ENCODE measurements around the gene SGK1.
A peak's percentile ranks its signal among the peaks of the same experiment; 100 is the strongest.

SGK1 gene

DNA sequence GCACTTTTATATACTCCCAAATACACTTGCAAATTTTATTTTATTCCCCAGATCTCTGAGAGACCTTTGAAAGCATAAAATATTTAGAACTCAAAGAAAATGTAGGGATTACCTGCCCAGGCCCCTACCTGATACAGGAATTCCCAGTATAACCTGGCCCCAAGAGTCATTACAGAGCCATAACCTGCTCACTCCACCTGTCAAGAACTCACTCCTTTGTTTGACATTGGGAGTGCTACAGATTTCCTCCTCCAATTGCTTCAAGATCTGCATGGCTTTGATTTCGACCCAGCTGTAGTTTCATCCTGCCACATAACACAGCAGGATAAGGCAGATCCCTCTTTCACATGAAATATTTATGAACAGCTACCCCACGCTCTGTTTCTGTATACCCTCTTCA is 169.3 kb downstream of the SGK1 start:
- TF ChIP-seq MYC (IDR thresholded peaks at IDR 0.05; ENCODE audit: low read depth, low read length): no peak
- no peak for TF ChIP-seq CTCF (IDR thresholded peaks at IDR 0.05; ENCODE audit: low read depth, low read length)
- no peak for TF ChIP-seq POLR2A (IDR thresholded peaks at IDR 0.05; ENCODE audit: extremely low read depth, insufficient read length)
- TF ChIP-seq, protein P1, sequence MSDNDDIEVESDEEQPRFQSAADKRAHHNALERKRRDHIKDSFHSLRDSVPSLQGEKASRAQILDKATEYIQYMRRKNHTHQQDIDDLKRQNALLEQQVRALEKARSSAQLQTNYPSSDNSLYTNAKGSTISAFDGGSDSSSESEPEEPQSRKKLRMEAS (IDR thresholded peaks at IDR 0.05; ENCODE audit: low read depth, low read length): no peak
- no peak for DNase-seq (ENCODE audit: low read depth)

GRCh38 chr6:134147034-134147533 is 170.8 kb downstream of the SGK1 start:
- DNase-seq (ENCODE audit: low read depth): no peak
- TF ChIP-seq, protein P1 (IDR thresholded peaks at IDR 0.05; ENCODE audit: low read depth, low read length): no peak

More for the DNA sequence above, 169.3 kb downstream of the SGK1 start:
- H3K4me3 ChIP-seq (ENCODE audit: low read depth, low read length): no peak overlapping the region

DNA sequence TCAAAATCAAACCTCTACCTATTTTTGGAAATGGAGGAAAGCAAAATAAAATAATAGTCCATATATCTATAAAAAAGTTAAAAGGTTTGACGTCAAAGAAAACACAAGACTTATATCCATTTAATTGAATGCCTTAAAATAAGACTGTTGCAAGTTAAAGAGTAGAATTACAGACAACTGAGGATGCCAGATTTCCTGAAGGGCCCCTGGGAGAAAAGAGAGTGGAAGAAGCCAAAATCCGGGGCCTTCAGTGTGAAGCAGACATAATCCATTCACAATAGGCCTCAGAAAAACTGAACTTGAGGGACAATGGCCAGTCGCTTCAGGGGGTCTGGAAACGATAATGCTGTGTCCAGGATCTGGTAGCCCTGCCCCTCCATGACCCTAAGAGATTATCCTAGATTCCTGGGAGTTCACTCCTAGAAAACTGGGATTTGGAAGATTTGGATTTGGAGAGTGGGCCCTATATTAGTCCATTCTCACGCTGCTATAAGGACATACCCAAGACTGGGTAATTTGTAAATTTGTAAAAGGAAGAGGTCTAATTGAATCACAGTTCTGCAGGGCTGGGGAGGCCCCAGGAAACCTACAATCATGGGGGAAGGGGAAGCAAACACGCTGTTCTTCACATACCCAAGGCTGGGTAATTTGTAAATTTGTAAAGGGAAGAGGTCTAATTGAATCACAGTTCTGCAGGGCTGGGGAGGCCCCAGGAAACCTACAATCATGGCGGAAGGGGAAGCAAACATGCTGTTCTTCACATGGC is 171.5 kb downstream of the SGK1 start:
- no peak for DNase-seq (ENCODE audit: low read depth)
- TF ChIP-seq CTCF (IDR thresholded peaks at IDR 0.05; ENCODE audit: low read depth, low read length) (no peak), MYC (IDR thresholded peaks at IDR 0.05; ENCODE audit: low read depth, low read length) (no peak), POLR2A (IDR thresholded peaks at IDR 0.05; ENCODE audit: extremely low read depth, insufficient read length) (no peak)
- TF ChIP-seq, protein P1 (IDR thresholded peaks at IDR 0.05; ENCODE audit: low read depth, low read length): no peak
- no peak overlapping the region for H3K4me3 ChIP-seq (ENCODE audit: low read depth, low read length)

More at GRCh38 chr6:134147034-134147533, 170.8 kb downstream of the SGK1 start:
- H3K4me3 ChIP-seq (ENCODE audit: low read depth, low read length): no peak overlapping the region

DNA sequence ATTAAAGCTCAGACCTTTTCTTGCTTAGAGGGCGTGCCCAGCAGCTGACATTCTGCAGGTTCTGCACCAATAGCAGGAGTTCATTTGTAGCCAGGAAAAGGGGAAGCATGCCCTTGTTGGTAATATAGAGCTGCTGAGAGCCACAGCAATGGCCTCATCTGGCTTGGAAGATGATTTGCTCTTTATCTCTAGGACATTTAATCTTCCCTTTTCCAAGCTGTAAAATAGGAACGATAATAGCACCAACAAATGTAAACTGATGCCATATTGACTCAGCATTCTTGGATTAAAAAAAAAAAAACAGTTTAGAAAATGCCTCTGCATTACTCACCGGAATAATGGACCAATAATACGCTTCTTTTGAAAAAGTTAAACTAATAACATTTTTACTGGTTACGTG is 172.1 kb downstream of the SGK1 start:
- H3K4me3 ChIP-seq (ENCODE audit: low read depth, low read length): no peak overlapping the region
- DNase-seq (ENCODE audit: low read depth): peak; percentile 56
- TF ChIP-seq, protein P1 (IDR thresholded peaks at IDR 0.05; ENCODE audit: low read depth, low read length): peak; percentile 33; the same call in 1 of the 2 replicates
- no peak for TF ChIP-seq CTCF (IDR thresholded peaks at IDR 0.05; ENCODE audit: low read depth, low read length)

- H3K4me3 ChIP-seq (ENCODE audit: low read depth, low read length): no peak overlapping the region
- DNase-seq (ENCODE audit: low read depth): no peak
- TF ChIP-seq CTCF (IDR thresholded peaks at IDR 0.05; ENCODE audit: low read depth, low read length) (no peak), MYC (IDR thresholded peaks at IDR 0.05; ENCODE audit: low read depth, low read length) (no peak), POLR2A (IDR thresholded peaks at IDR 0.05; ENCODE audit: extremely low read depth, insufficient read length) (no peak)
- TF ChIP-seq, protein P1 (IDR thresholded peaks at IDR 0.05; ENCODE audit: low read depth, low read length): no peak
Observed at GRCh38 chr6:134138226-134138975, 179.5 kb downstream of the SGK1 start.

DNA sequence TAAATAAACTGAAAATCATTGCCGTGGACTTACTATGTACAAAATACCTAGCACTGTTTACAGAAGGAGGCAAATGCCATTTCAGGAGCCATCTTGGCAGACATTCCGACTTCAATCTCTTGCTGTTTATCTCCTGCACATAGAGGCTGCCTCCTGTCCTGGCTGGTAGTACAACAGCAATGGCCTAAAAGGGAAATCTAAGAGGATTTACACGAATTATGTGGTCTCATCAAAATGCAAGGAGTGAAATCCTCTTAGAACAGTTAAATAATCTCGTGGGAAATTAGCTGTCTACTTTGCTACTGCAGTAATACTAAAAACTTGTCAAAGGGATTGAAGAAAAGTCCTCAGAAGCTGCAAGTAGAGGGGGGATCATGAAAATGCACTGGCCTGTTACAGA is 183.3 kb downstream of the SGK1 start:
- no peak for DNase-seq (ENCODE audit: low read depth)
- TF ChIP-seq POLR2A (IDR thresholded peaks at IDR 0.05; ENCODE audit: extremely low read depth, insufficient read length): no peak
- TF ChIP-seq CTCF (IDR thresholded peaks at IDR 0.05; ENCODE audit: low read depth, low read length): no peak
- TF ChIP-seq, protein P1 (IDR thresholded peaks at IDR 0.05; ENCODE audit: low read depth, low read length): no peak
- no peak for TF ChIP-seq MYC (IDR thresholded peaks at IDR 0.05; ENCODE audit: low read depth, low read length)
- H3K4me3 ChIP-seq (ENCODE audit: low read depth, low read length): no peak overlapping the region
